WERI-Rb-1 (cell line): ENCODE results near the gene KAT5.
"Not testable (repeated sequence)": the region's sequence is repeated elsewhere in the genome, so short reads cannot be mapped to it uniquely, and the experiment has no call there.

ENCODE experiments used
- DNase-seq: peaks from one replicate; pipeline ENCODE4 v3.0.0-alpha.2; 2020
- H3K27ac ChIP-seq: fragments of 250-450 bp; sonication (Bioruptor Pico); 2 replicates; pipeline ENCODE4 v1.5.1; 2020; ENCODE audit warnings: mild to moderate bottlenecking, moderate library complexity
- H3K27me3 ChIP-seq: fragments of 250-450 bp; sonication (Bioruptor Pico); 2 replicates; pipeline ENCODE4 v1.5.1; 2021; ENCODE audit warnings: mild to moderate bottlenecking, low read depth, moderate library complexity; ENCODE audit not compliant: insufficient read depth, severe bottlenecking
- H3K36me3 ChIP-seq: fragments of 250-450 bp; sonication (Bioruptor Pico); 2 replicates; pipeline ENCODE4 v1.5.1; 2020; ENCODE audit warnings: mild to moderate bottlenecking, moderate library complexity
- H3K4me3 ChIP-seq: 2 replicates; pipeline ENCODE4 v1.5.1; 2011; ENCODE audit warnings: low read depth, mild to moderate bottlenecking, control low read depth, low read length
- H3K9me3 ChIP-seq: fragments of 250-450 bp; sonication (Bioruptor Pico); 2 replicates; pipeline ENCODE4 v1.5.1; 2021; ENCODE audit warnings: mild to moderate bottlenecking, moderate library complexity; ENCODE audit not compliant: severe bottlenecking
- TF ChIP-seq, protein P1 (sequence below): IDR thresholded peaks from 2 replicates; pipeline ENCODE4 v1.5.1; 2011; ENCODE audit warnings: low read depth, mild to moderate bottlenecking, control low read depth, inconsistent platforms, low read length

The KAT5 gene

GRCh38 chr11:65680192-65680743 is 31.8 kb upstream of the KAT5 start:
- no peak for DNase-seq
- TF ChIP-seq, protein P1, sequence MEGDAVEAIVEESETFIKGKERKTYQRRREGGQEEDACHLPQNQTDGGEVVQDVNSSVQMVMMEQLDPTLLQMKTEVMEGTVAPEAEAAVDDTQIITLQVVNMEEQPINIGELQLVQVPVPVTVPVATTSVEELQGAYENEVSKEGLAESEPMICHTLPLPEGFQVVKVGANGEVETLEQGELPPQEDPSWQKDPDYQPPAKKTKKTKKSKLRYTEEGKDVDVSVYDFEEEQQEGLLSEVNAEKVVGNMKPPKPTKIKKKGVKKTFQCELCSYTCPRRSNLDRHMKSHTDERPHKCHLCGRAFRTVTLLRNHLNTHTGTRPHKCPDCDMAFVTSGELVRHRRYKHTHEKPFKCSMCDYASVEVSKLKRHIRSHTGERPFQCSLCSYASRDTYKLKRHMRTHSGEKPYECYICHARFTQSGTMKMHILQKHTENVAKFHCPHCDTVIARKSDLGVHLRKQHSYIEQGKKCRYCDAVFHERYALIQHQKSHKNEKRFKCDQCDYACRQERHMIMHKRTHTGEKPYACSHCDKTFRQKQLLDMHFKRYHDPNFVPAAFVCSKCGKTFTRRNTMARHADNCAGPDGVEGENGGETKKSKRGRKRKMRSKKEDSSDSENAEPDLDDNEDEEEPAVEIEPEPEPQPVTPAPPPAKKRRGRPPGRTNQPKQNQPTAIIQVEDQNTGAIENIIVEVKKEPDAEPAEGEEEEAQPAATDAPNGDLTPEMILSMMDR: no peak
- H3K9me3 ChIP-seq: no peaks in the 10 kb centered on the region
- H3K36me3 ChIP-seq: no peaks in the 10 kb centered on the region
- H3K27ac ChIP-seq: no peak overlapping the region
- H3K4me3 ChIP-seq: no peak overlapping the region
- no peaks in the 10 kb centered on the region for H3K27me3 ChIP-seq

- H3K27ac ChIP-seq, H3K9me3 ChIP-seq, H3K4me3 ChIP-seq, H3K36me3 ChIP-seq, H3K27me3 ChIP-seq, DNase-seq: not testable (repeated sequence)
These were observed 28.6 kb upstream of the KAT5 start for GRCh38 chr11:65683480-65683879.

DNA sequence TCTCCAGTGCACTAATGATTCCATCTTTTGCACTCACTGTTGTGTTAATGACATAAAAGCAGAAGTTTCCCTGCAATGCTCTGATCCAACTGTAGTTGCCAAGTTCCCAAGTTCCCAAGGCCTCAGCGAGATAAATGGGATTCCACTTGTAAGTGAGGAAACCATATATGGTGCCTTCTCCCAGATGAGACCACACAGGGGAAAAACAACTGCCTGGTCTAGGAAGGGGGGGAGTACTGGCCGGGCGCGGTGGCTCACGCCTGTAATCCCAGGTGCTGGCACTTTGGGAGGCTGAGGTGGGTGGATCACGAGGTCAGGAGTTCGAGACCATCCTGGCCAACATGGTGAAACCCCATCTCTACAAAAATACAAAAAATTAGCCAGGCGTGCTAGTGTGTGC is 26.1 kb upstream of the KAT5 start:
- no peaks in the 10 kb centered on the region for H3K27me3 ChIP-seq
- H3K4me3 ChIP-seq: no peak overlapping the region
- TF ChIP-seq, protein P1: no peak
- no peaks in the 10 kb centered on the region for H3K9me3 ChIP-seq
- H3K27ac ChIP-seq: no peak overlapping the region
- no peaks in the 10 kb centered on the region for H3K36me3 ChIP-seq
- DNase-seq: no peak

DNA sequence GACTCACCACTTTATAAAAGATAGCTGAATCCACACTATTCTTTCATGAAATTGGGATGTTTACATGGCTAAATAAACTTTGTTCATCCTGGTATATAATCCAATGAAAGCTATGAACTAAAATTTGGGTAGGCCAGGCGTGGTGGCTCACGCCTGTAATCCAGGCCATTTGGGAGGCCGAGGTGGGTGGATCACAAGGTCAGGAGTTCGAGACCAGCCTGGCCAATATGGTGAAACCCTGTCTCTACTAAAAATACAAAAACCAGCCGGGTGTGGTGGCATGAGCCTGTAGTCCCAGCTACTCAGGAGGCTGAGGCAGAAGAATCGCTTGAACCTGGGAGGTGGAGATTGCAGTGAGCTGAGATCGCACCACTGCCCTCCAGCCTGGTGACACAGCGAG is 20.2 kb upstream of the KAT5 start:
- H3K9me3 ChIP-seq, H3K4me3 ChIP-seq, H3K36me3 ChIP-seq, H3K27me3 ChIP-seq, DNase-seq, H3K27ac ChIP-seq: not testable (repeated sequence)

GRCh38 chr11:65692367-65692766 is 19.7 kb upstream of the KAT5 start:
- H3K4me3 ChIP-seq: no peak overlapping the region
- no peaks in the 10 kb centered on the region for H3K27me3 ChIP-seq
- DNase-seq: no peak
- TF ChIP-seq, protein P1: no peak
- H3K36me3 ChIP-seq: no peaks in the 10 kb centered on the region
- H3K27ac ChIP-seq: no peak overlapping the region
- no peaks in the 10 kb centered on the region for H3K9me3 ChIP-seq

GRCh38 chr11:65695459-65696241 is 16.4 kb upstream of the KAT5 start:
- no peaks in the 10 kb centered on the region for H3K27me3 ChIP-seq
- DNase-seq: no peak
- H3K27ac ChIP-seq: no peak overlapping the region
- H3K36me3 ChIP-seq: no peaks in the 10 kb centered on the region
- no peak overlapping the region for H3K4me3 ChIP-seq
- TF ChIP-seq, protein P1: no peak
- H3K9me3 ChIP-seq: peaks cover 7% of the 10 kb centered on the region
